GM18907 (cell line): ENCODE data around the gene PMPCB.
"Not testable (repeated sequence)": the region's sequence is repeated elsewhere in the genome, so short reads cannot be mapped to it uniquely, and the experiment has no call there.

Source experiments
- ATAC-seq: cut with Tn5 transposase; IDR thresholded peaks from one replicate; pipeline ENCODE4 v1.9.1; 2021; ENCODE audit warnings: mild to moderate bottlenecking, moderate library complexity; ENCODE audit not compliant: unreplicated experiment

Gene PMPCB

GRCh38 chr7:103296901-103297836 is at the start of gene PMPCB:
Gene PMPCB, plus strand, starts transcription at chr7:103297435. Its CDS starts 25 bp downstream, at chr7:103297460.
- peak; percentile 96 for ATAC-seq

GRCh38 chr7:103253699-103254506 is 43.3 kb upstream of the PMPCB start:
- not testable (repeated sequence) for ATAC-seq

- ATAC-seq: not testable (repeated sequence)
Measured at GRCh38 chr7:103264054-103264453, 33.2 kb upstream of the PMPCB start.

GRCh38 chr7:103266229-103266628 is 31.0 kb upstream of the PMPCB start:
- ATAC-seq: not testable (repeated sequence)

GRCh38 chr7:103273374-103273773 is 23.9 kb upstream of the PMPCB start:
- not testable (repeated sequence) for ATAC-seq

GRCh38 chr7:103274867-103275266 is 22.4 kb upstream of the PMPCB start:
- ATAC-seq: not testable (repeated sequence)

- not testable (repeated sequence) for ATAC-seq
Measured at GRCh38 chr7:103278195-103278594, 19.0 kb upstream of the PMPCB start.

- ATAC-seq: peak; percentile 49
Measured at GRCh38 chr7:103279636-103279962, 17.6 kb upstream of the PMPCB start.

GRCh38 chr7:103279963-103280802 is 17.1 kb upstream of the PMPCB start:
- ATAC-seq: peak; percentile 97

- peak; percentile 25 for ATAC-seq
Measured at GRCh38 chr7:103280803-103281155, 16.5 kb upstream of the PMPCB start.

GRCh38 chr7:103282802-103283427 is 14.3 kb upstream of the PMPCB start:
- not testable (repeated sequence) for ATAC-seq

GRCh38 chr7:103292122-103292521 is 5.1 kb upstream of the PMPCB start:
- no peak for ATAC-seq

GRCh38 chr7:103293526-103293925 is 3.7 kb upstream of the PMPCB start:
- no peak for ATAC-seq

GRCh38 chr7:103297837-103298179 is 573 bp downstream of the PMPCB start:
- no peak for ATAC-seq

- no peak for ATAC-seq
Measured at GRCh38 chr7:103299660-103300059, 2.4 kb downstream of the PMPCB start.

- no peak for ATAC-seq
Measured at GRCh38 chr7:103301441-103301840, 4.2 kb downstream of the PMPCB start.

- no peak for ATAC-seq
Measured at GRCh38 chr7:103307503-103308231, 10.4 kb downstream of the PMPCB start.

- ATAC-seq: no peak
Measured at GRCh38 chr7:103314852-103315251, 17.6 kb downstream of the PMPCB start.

- no peak for ATAC-seq
Measured at GRCh38 chr7:103316380-103316941, 19.2 kb downstream of the PMPCB start.

GRCh38 chr7:103317009-103317408 is 19.8 kb downstream of the PMPCB start:
- ATAC-seq: no peak
